NCI-H2081 (cell line): Measurements from ENCODE around the gene TTC23L.
A peak's percentile ranks its signal among the peaks of the same experiment; 100 is the strongest.

Experiments used
- DNase-seq, 2 experiments: peaks; one replicate each; lab custom pipeline; 2025; lab: John Stamatoyannopoulos, UW

Gene TTC23L

GRCh38 chr5:34833976-34834793 is 4.8 kb upstream of the TTC23L start:
- no peak for DNase-seq

DNA sequence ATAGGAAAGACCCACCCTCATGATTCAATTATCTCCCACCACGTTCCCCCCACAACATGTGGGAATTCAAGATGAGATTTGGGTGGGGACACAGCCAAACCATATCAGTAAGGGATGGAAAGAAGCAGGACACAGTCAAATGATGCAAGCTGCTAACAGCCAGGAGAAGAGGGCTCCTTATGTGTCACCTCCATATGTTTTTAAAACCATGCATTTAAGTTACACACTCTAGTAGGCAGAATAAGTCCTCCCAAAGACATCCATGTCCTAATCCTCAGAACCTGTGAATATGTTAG is 4.2 kb upstream of the TTC23L start:
- DNase-seq = no peak

GRCh38 chr5:34835664-34836063 is 3.3 kb upstream of the TTC23L start:
- no peak for DNase-seq

- no peak for DNase-seq
Observed at GRCh38 chr5:34841816-34842215, 2.9 kb downstream of the TTC23L start.

DNA sequence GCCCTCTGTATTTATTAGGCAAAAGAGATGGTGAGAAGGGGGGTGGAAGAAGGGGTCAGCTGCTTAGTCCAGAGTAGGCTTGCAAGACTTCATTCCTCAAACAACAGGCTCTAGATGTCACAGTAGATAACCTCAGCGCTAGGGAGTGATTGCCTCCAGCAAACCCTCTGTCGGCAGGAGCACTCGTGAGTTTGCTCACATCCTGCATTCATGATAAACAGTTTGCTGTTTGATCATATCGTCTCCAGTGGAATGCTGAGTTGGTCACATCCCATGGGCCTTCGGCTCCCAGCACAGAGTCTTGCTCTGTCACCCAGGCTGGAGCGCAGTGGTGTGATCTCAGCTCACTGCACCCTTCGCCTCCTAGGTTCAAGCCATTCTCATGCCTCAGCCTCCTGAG is 3.6 kb downstream of the TTC23L start:
- no peak for DNase-seq

- no peak for DNase-seq
Observed at GRCh38 chr5:34843497-34843896, 4.5 kb downstream of the TTC23L start.

DNA sequence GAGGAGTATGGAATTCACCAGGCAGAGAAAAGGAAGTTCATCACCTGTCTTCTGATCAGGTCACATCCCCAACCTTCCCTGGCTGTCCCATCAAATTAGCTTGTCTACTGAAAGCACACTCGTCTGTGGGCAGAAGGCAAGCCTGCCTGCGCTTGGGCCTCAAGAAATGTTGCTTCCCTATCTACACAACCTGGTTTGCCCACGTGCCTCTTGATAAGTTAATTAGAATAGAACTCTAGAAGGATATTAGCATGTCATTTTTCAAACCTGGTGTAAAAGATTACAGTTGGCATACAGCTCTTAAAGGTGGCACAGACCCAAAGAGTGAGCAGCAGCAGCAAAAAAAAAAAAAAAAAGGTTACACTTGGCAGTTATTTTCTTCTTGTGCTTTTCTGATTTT is 5.1 kb downstream of the TTC23L start:
- no peak for DNase-seq

DNA sequence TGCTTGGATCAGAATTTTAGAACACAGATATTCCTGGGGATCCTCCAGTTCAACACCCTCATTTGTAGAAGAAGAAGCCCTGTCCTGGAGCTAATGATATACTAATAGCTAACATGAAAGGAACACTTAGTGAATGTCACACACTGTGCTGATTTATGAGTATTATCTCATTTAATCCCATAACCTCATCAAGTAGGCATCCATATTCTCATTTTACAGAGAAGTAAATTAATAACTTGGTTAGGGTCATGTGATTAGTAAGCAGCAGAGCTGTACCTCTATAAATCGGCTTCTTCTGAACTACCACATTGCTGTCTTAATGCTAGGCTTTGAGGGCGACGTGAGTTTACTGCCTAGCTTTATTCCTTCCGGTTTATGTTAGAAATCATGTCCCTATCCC is 6.0 kb downstream of the TTC23L start:
- no peak for DNase-seq

DNA sequence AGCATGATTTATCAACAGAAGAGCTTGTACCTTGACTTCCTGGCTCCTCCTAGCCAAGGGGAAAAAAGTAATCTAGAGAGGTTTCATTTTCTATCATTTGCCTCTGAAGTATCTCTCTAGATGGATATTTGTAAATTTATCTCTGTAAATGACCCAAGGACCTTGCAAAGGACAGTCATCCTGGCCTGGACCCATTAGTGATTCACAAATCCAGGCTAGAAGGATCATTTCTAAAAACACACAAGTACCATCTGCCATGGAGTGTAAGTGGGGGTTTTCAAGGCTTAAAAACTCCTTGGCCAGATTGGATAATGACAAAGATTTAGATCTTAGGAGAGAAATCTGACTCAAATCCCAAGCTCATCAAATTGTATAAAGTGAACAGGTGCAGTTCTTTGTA is 8.1 kb downstream of the TTC23L start:
- no peak for DNase-seq

DNA sequence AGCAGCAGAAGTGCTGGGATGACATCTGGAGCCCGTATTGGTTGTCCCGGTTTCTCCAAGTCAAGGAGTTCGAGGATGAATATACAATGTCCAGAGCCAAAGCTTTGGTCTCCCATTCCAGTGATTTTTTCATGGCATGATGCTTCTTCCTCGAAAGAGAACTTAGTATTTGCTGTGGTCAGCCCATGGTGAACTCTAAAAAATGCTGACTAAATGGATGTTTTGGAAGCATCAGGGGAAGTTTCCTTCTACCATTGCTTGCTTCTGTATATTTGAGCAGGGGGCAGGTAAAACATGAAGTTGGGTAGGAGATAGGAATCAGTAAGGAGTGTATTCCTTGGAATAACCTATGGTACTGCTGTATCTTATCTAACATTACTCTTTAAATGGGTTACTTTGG is 8.6 kb downstream of the TTC23L start:
- DNase-seq = no peak

DNA sequence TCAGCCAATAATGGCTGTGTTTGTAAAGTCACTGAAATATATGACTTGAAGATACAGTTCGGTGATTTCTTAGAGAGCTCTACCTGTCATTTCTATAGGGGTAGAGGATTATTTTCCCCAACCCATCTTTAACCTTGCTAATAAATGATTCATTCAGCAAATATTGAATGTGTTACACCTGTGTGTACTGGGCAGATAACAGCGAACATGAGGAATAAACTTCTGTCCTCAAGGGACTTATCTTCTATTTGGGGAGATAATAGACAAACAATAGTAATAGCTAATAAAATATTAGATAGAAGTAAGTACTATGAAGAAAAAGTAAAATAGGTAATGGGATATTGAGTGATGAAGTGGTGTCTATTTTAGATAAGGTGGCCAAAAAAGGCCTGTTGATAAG is 9.3 kb downstream of the TTC23L start:
- no peak for DNase-seq

DNA sequence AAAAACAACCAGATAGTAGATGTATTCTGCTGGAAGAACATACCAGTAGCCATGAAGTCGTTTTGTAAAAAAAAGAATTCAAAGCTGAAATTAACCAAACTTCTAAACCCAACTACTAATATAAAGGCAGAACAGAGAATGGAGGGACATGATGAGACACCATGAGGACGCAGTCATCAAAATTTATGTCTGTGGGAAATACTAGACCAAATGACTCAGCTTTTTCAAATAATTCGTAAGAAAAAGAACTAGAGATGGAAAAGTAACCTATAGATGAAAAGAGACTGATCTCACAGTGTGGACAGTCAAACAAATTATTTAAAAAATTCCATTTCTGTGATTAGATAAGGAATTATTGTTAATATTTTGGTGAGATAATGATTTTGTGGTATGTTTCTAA is 10.3 kb downstream of the TTC23L start:
- no peak for DNase-seq

DNA sequence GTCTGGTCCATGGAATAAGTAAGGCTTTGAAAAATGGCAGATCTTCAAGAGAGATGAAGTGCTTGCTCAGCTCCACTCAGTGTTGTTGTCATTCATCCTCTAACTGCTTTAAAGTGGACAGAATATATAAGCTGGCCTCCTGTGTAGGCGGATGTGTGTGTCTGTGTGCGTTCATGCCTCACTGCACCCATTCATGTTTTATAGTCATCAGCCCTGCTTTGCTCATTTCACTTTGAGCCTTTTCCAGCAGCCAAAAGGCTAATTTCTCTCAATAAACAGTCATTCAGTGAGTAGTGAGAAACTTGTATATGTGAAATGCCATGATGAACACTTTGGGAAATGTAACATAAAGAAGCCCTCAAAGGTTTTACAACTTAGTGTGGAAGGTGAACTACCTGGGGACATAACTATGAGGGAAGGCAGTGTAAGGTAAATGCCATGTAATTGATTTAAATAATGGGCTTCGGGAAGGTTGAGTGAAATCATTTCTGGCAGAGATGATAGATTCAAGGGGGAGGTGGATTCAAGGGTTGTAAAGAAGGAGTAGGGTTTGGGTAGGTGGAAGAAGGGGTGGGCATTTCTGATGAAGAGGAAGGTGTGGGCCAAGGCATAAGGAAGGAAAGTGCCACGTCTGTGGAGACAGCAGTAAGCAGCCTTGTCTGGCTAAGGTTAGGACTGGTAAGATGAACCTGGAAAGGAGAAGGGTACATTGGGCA is 15.7 kb downstream of the TTC23L start:
- peak; percentile 84 to 97 for DNase-seq

- no peak for DNase-seq
Observed at GRCh38 chr5:34857161-34857560, 18.2 kb downstream of the TTC23L start.

- DNase-seq = no peak
Observed at GRCh38 chr5:34857894-34858293, 18.9 kb downstream of the TTC23L start.

DNA sequence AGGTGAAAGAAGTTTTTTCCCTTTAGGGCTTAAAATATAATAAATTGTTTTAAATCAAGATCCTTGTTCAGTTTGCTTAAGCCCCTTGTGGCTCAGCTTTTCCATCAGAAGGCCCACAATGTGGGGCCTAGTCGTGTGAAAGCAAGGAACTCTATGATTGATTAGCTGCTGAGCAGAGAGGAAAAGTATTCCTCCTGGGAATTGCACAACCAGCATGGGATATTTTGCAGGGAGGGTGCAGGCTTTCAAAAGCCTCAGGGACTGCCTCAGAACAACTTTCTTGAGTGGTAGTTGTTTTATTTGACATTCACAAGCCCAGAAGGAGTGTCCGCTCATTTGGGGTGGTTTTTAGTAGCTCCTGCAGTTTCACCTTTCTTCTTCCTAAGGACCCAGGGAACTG is 19.8 kb downstream of the TTC23L start:
- no peak for DNase-seq

GRCh38 chr5:34859253-34859652 is 20.3 kb downstream of the TTC23L start:
- no peak for DNase-seq

GRCh38 chr5:34863946-34864345 is 25.0 kb downstream of the TTC23L start:
- no peak for DNase-seq

DNA sequence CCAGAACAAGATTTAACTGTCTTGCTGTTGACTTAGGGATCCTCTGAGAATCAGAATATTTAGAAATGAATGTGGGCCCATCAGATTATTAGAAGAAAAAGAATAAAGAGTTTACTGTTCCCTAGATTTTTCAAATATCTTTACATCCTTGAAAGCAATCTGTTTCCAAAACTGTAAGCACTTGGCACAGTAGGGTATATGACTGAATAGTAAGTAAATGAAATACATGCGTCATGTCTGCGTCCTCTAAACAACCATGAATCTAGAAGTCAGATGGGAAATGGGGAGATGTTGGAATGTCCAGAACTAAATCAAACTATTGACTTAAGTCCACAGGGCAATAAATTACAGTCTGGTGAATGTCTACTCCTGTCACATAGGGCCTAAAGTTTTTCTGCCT is 26.1 kb downstream of the TTC23L start:
- no peak for DNase-seq

GRCh38 chr5:34866989-34867471 is 28.1 kb downstream of the TTC23L start:
- no peak for DNase-seq

- DNase-seq = peak in 1 of 2 experiments; percentile 22
Observed at GRCh38 chr5:34867660-34868059, 28.7 kb downstream of the TTC23L start.

DNA sequence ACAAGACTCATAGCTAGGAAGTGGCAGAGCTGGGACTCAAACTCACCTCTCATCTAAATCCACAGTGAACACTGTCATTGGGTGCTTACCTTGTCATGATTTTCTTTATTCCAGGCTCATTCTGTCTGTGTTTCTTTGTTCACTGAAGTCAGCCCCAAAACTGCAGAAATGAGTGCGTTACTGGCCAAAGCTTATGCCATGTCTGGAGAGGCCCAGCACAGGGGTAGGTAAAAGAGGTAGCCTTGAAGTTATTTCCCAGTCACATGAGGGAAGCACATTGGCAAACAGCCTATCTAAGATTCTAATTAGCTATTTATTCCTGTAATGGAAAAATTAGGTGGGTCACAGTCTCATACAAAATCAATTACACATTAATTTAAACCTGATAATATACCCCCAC is 29.8 kb downstream of the TTC23L start:
- no peak for DNase-seq

DNA sequence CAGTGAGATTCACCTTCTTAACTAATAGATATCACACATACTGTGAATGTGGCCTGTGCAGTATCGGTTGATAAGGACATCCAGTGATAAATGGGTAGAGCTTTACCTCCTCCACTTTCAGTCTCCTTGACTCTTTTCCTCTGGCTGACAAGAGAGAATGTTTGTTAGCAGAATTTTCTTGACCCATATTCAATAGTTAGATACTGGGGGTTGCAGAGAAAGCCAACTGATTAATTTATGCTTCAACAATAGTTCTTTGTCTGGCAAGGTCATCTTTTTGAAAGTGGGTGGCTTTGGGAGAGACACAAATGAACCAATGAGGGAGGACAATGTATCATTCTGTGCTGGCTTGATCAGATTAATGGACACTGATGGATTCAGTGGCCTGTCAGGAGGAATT is 30.3 kb downstream of the TTC23L start:
- DNase-seq = no peak

DNA sequence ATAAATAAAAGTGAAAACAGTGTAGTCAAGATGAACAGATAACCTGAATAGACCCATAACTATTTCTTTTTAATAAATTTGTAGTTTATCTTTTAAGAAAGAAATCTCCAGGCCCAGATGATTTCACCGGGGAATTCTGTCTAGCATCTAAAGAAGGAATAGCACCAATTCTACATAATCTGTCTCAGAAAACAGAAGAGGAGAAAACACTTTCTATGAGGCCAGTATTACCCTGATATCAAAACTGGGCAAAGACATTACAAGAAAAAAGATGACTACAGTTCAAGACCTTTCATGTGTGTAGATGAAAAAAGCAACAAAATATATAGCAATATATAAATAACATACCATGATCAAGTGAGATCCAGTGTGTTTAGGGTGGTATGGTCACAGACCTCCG is 31.4 kb downstream of the TTC23L start:
- no peak for DNase-seq
